HTR-8/SVneo (cell line): Measurements from ENCODE around the gene TMEM186.
"Not testable (repeated sequence)": the region's sequence is repeated elsewhere in the genome, so short reads cannot be mapped to it uniquely, and the experiment has no call there.

Source experiments
- DNase-seq: peaks from one replicate; pipeline ENCODE4 v3.0.0; 2011; ENCODE audit warnings: low spot score, mixed read lengths; ENCODE audit not compliant: insufficient read length
- FAIRE-seq: peaks from 2 replicates; lab custom pipeline; 2011; peaks lifted over from hg19 to GRCh38; lab: Jason Lieb, UNC

Gene TMEM186

GRCh38 chr16:8777217-8777616, 20.2 kb downstream of the TMEM186 start:
- FAIRE-seq (no peak), DNase-seq (no peak)

DNA sequence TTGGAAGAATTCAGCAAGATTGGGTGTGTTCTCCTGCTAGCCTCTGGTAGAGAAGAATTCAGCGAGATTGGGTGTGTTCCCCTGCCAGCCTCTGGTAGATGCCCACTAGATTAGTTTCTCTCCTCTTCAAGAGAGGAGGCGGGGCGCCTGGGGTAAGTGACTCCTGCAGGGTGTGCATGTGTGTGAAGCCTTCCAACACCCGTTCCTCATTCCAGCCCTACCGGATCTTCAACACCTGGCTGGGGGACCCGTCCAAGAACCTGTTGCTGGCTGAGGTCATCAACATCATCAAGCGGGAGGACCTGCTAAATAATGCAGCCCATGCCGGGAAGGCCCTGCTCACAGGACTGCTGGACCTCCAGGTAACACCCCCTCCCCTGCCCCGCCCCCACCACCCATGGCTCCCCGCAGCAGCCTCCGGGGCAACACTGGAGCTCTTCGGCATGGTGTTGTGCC, 21.3 kb downstream of the TMEM186 start:
- FAIRE-seq (no peak), DNase-seq (no peak)

- no peak for FAIRE-seq
- DNase-seq, result no peak
These were observed 22.1 kb downstream of the TMEM186 start for GRCh38 chr16:8775359-8775758.

GRCh38 chr16:8774208-8774607, 23.2 kb downstream of the TMEM186 start:
- DNase-seq, result no peak
- FAIRE-seq, result no peak

GRCh38 chr16:8773537-8773936, 23.9 kb downstream of the TMEM186 start:
- no peak for DNase-seq
- no peak for FAIRE-seq

DNA sequence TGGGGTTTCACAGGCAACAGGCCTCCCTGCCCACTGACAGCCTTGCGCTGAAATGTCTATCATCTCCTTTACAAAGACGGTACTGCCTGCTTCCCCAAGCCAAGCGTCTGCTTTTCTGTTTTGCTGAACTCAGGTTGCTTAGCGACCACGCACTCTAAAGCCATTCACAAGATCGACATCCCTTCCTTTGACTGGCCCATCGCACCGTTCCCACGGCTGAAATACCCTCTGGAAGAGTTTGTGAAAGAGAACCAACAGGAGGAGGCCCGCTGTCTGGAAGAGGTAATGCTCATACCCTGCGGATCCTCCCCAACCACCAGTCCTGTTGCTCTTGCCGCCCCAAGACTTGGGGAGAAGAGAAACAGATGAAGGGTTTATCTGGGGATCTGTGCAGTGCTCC, 28.7 kb downstream of the TMEM186 start:
- FAIRE-seq (no peak), DNase-seq (no peak)

DNA sequence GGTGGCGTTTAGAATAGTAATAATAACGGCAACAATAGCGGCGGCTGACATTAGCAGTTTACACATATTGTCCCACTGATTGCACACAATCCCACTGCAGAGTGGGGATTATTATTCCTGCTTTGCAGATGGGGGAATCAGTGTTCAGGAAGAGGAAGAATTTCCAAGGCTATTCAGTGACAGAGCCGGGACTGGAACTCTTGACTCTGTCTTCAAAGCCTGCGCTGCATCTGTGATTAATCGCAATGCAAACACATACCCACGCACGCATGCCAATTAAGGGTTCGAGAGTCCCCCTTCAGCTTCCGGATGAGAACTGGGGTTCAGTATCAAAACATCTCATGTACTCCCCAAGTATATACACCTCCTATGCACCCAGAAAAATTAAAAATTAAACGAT, 29.2 kb downstream of the TMEM186 start:
- DNase-seq (no peak), FAIRE-seq (no peak)

DNA sequence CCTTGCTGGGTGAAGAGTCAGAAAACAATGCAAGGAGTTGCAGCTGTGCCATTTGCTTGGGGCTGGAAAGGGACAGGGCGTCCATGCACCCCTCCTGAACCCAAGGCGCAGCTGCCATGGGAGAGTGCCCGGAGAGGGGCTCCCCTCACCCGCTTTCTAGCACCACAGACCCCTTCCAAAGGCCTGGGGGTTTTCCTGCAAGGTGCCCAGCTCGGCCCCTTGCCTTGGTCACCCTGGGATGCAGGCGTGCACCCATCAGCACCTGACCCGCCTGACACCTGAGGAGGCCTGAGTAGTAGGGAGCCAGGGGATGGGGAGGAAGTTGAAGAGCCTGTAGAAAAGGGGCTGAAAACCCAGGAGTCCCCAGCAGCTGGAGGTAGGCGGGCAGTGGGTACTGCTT, 30.3 kb downstream of the TMEM186 start:
- FAIRE-seq (no peak), DNase-seq (no peak)

DNA sequence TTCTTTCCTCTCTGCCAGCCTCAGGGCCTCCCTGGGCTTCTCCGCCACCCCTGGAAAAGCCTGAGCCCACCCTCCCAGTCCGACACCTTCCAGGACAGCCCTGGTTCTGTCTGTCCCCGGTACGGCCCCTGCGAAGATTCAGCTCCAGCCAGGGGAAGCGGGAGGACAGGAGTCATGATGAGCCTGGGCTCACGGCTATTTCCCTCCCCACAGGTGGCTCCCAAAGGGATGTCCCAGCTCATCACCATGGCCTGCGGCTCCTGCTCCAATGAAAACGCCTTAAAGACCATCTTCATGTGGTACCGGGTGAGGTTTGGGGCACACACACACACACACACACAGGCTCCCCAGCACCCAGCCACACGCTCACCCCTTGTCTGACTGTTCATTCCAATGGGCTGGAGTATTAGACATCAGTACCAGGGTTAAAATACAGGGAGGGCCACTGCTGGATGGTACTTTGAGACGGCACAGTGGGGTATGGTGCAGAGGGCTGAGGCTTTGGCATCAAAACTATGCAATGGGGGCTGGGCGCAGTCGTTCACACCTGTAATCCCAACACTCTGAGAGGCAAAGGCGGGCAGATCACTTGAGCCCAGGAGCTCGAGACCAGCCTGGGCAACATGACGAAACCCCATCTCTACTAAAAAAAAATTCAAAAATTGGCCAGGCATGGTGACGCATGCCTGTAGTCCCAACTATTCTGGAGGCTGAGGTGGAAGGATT, 32.8 kb downstream of the TMEM186 start:
- DNase-seq (no peak), FAIRE-seq (no peak)

DNA sequence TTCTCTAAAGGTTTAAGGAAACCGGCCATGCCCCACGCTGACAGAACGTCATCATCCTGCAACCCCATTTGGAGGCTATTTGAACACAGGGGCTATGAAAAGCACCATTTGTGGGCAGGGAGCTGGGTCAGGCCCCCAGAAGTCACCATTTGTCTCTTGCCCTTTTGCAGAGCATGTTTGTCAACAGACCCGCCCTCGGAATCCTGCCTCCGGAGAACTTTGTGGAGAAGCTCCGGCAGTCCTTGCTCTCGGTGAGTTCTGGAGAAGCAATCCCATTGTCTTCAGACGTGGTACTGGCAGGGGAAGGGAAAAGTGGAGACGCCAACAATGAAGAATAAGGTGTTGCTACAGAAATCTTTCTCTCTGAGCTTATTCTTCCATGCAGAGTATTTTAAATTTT, 33.5 kb downstream of the TMEM186 start:
- no peak for DNase-seq
- no peak for FAIRE-seq

- DNase-seq (no peak), FAIRE-seq (no peak)
These were observed 34.4 kb downstream of the TMEM186 start for GRCh38 chr16:8763083-8763482.

GRCh38 chr16:8762254-8762653, 35.2 kb downstream of the TMEM186 start:
- FAIRE-seq, result no peak
- DNase-seq, result no peak

GRCh38 chr16:8761078-8761477, 36.4 kb downstream of the TMEM186 start:
- no peak for DNase-seq
- no peak for FAIRE-seq

GRCh38 chr16:8760021-8760420, 37.4 kb downstream of the TMEM186 start:
- DNase-seq (no peak), FAIRE-seq (no peak)

GRCh38 chr16:8758022-8758421, 39.4 kb downstream of the TMEM186 start:
- DNase-seq, result no peak
- no peak for FAIRE-seq

- DNase-seq (no peak), FAIRE-seq (no peak)
These were observed 40.7 kb downstream of the TMEM186 start for GRCh38 chr16:8756755-8757154.

DNA sequence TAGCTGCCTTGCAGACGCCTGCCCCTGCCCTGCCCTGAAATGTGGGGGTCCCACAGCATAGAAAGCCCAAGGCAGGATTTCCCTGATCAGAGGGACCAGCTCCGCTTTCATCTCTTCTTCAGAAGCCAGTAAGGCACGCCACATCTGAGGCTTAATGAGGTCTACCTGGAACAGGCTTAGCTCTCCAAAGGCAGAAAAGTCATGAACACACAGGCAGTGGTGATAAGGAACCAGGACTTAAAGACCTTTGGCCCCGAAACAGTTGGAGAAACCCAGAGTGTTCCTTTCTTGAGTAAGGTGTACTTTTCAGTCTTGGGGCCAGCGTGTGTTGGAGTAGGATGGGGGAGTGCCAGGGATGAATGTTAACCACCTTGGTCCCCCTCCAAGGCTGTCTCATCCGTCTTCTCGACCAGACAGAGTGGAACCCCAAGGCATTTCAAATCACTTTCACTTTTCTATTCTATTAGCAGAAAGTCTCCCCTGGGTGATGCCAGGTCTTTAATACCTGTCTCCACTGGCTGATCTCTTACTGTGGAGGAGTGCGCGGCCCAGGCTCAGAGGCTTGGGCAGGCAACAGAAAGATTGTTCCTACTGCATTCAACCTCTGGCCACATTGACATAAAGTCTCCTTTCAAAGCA, 43.9 kb downstream of the TMEM186 start:
- DNase-seq (no peak), FAIRE-seq (no peak)

DNA sequence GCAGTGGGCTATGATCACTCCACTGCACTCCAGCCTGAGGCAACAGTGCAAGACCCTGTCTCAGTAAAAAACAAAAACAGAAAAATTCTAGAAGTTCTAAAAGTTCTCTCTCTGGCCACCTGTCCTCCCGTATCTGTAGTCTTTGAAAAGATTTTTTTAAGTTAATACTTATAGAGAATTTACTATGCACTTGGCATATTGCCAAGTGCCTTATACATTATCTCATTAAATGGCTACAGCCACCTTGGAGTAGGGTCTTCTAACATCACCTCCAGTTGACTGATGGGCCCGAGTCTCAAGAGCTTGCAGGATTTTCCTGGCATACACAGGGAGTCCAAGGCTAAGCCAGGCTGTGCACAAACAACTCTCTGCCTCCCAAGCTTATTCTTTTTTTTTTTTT, 44.7 kb downstream of the TMEM186 start:
- no peak for DNase-seq
- no peak for FAIRE-seq

- FAIRE-seq, result peak; percentile 86
- DNase-seq, result peak; percentile 73
These were observed 45.7 kb downstream of the TMEM186 start for GRCh38 chr16:8751481-8752311.

GRCh38 chr16:8748944-8749343, 48.5 kb downstream of the TMEM186 start:
- FAIRE-seq, result not testable (repeated sequence)

More at GRCh38 chr16:8748944-8749343, 48.5 kb downstream of the TMEM186 start:
- not testable (repeated sequence) for DNase-seq
